Hematopoietic multipotent progenitor cell treated with erythropoietin and hydrocortisone succinate and interleukin-3 and kit ligand, for 17 days (in vitro differentiated cells): Measurements from ENCODE around the gene DLK2.

Experiments
- DNase-seq: peaks from one replicate; pipeline ENCODE4 v3.0.0-alpha.2; 2015; ENCODE audit warnings: low spot score

Gene DLK2

DNA sequence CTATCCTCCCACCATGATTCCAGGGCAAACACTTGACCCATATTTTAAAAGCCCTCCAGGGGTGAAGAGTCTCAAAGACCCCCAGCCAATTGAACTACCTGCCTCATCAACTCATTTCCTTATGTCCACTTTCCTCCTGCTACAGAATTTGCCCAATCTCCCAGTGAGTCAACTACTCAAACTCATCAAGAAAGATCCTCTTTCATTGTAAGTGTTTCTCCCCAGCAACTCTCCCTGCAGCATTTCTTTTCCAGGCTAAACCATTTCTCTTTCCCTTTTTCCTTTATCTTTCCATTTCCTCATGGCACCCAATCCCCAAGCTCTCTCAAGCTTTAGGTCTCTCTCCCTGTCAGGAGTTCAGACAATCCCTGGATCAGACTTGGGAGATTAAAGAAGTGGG is 1.5 kb downstream of the DLK2 start:
- no peak for DNase-seq

- no peak for DNase-seq
Observed at GRCh38 chr6:43452896-43453295, 2.5 kb downstream of the DLK2 start.

DNA sequence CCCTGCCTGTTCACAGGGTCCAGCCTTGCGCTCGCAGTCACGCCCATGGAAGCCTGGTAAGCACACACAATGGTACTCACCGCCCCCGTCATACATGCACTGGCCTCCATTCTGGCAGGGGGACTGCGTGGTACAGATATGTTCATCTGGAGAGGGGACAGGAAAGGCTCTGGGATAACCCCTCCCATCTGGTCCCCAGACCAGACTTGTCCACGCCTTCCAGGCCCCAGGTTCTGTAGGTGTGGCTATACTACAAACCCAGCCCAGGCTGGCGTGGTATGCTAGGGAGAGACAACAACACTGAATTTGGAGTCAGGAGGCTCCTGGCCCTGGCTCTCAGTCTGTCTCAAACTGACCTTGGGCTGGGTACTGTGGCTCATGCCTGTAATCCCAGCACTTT is 3.4 kb downstream of the DLK2 start:
- no peak for DNase-seq

- no peak for DNase-seq
Observed at GRCh38 chr6:43451348-43451747, 4.0 kb downstream of the DLK2 start.

DNA sequence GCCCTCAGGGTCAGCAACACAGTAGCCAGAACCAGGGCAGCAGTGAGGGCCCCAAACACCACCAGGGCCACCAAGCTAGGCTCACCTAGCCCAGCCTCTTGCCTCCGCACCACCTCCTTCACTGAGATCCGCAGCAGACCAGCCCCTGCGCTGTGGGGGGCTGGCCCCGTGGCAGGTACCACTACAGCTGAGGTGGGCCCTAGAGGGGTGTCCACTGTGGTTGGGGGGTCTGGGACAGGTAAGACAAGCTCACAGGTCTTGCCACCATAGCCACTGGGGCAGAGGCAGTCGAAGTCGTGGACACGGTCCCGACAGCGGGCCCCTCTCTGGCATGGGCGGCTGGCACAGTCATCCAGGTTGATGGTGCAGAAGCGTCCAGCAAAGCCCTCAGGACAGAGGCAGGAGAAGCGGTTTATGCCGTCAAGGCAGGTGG is 4.6 kb downstream of the DLK2 start:
- no peak for DNase-seq

- DNase-seq = no peak
Observed at GRCh38 chr6:43448916-43449315, 6.4 kb downstream of the DLK2 start.

DNA sequence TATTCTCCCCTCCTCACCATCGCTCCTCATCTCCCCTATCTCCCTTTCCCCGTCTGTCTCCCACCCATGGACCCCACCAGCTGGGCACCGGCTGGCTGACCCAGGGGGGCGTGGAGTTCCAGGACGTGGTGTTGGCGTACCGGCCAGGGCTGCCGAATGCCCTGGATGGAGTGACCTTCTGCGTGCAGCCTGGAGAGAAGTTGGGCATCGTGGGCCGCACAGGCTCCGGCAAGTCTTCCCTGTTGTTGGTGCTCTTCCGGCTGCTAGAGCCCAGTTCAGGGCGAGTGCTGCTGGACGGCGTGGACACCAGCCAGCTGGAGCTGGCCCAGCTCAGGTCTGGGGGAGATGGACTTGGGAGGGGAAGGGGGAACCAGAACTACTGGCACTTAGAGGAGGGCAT is 7.7 kb downstream of the DLK2 start:
- DNase-seq = no peak

DNA sequence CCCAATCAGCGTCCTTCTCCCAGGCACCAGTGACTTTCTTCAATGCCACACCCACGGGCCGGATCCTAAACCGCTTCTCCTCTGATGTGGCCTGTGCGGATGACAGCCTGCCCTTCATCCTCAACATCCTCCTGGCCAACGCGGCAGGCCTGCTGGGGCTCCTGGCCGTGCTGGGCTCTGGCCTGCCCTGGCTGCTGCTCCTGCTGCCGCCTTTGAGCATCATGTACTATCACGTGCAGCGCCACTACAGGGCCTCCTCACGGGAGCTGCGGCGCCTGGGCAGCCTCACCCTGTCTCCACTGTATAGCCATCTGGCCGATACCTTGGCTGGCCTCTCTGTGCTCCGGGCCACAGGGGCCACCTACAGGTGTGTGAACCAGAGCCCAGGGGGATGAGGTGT is 9.8 kb downstream of the DLK2 start:
- no peak for DNase-seq

GRCh38 chr6:43444582-43444981 is 10.8 kb downstream of the DLK2 start:
- no peak for DNase-seq

DNA sequence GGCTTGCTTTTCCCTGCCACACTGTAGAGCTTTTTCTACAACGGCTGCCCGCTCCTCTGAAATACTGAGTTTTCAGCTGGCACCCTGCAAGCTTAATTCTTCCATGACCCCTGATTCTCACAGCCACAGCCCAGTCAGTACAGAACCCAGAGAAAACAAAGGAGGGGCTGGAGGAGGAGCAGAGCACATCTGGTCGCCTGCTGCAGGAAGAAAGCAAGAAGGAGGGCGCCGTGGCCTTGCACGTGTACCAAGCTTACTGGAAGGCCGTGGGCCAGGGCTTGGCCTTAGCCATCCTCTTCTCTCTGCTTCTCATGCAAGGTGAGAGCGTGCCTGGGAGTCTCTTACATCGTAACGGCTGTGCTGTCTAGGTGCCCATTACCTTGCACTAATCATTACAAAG is 11.3 kb downstream of the DLK2 start:
- DNase-seq = no peak

DNA sequence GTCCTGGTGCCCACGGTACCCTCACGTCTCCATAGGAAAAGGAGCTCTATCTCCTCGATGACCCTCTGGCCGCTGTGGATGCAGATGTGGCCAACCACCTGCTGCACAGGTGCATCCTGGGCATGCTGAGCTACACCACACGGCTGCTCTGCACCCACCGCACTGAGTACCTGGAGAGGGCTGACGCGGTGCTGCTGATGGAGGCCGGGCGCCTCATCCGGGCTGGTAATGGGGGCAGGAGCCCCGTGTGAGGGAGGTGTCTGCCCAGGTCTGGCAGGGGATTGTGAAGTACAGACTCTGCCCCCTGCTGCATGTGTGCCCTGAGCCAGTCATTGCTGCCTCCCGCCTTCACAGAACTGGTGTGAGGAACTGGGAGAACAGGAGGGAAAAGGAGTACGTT is 12.4 kb downstream of the DLK2 start:
- no peak for DNase-seq

DNA sequence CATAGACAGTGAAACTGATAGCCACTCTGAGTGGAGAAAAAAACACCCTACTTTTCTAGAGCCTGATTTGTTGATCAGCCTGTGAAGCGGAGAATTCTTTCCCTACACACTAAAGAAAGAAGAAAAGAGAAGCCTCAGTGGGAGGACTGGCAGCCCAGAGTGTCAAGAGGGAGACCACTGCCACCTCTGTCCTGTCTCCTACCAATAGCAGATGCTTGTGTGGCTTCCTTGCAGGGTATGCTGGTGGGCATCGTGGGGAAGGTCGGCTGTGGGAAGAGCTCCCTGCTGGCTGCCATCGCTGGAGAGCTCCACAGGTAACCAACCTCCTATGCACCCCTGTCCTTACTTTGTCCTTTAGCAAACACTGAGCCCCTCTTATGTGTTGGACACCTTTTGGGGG is 17.6 kb downstream of the DLK2 start:
- no peak for DNase-seq

- no peak for DNase-seq
Observed at GRCh38 chr6:43436577-43437282, 18.6 kb downstream of the DLK2 start.

DNA sequence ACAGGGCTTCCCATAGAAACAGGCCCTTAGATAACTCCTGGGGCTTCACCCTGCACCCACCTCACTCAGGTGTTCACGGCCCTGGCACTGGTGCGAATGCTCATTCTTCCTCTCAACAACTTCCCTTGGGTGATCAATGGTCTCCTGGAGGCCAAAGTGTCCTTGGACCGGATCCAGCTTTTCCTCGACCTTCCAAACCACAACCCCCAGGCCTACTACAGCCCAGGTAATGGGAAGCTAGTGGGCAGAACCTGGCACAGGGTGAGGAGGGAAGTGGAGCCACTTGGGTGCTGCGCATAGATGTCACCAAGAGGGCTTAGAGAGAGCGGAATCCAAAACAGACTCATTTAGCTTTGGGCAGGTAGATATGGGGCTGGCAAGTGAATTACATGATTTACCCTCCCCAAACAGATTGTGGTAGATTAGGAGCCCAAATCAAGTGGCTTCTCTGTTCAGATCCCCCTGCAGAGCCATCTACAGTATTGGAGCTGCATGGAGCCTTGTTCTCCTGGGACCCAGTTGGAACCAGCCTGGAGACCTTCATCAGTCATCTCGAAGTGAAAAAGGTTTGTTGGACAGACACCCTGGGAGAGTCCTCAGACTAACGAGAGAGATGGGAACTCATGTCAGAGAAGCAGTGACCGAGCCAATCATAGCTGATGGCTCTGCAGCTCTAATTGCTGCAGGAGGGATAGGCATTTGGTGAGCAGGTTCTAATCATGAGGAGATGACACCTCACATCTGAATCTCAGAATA is 19.5 kb downstream of the DLK2 start:
- no peak for DNase-seq

DNA sequence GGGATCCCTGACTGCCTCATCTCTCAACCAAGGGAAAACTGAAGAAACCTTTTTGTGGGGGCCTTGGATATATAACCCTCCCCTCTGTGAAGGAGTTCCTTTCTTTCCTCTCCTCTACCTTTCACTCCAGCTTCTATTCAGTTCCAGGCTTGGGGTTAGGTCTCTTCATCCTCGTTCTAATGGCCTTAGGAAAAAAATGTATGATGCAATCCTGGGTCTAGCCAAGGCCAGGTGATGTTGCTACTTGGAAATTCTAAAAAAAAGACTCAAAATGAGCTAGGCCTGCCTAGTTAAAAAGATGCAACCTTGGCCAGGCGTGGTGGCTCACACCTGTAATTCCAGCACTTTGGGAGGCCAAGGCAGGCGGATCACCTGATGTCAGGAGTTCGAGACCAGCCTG is 20.4 kb downstream of the DLK2 start:
- DNase-seq = no peak

DNA sequence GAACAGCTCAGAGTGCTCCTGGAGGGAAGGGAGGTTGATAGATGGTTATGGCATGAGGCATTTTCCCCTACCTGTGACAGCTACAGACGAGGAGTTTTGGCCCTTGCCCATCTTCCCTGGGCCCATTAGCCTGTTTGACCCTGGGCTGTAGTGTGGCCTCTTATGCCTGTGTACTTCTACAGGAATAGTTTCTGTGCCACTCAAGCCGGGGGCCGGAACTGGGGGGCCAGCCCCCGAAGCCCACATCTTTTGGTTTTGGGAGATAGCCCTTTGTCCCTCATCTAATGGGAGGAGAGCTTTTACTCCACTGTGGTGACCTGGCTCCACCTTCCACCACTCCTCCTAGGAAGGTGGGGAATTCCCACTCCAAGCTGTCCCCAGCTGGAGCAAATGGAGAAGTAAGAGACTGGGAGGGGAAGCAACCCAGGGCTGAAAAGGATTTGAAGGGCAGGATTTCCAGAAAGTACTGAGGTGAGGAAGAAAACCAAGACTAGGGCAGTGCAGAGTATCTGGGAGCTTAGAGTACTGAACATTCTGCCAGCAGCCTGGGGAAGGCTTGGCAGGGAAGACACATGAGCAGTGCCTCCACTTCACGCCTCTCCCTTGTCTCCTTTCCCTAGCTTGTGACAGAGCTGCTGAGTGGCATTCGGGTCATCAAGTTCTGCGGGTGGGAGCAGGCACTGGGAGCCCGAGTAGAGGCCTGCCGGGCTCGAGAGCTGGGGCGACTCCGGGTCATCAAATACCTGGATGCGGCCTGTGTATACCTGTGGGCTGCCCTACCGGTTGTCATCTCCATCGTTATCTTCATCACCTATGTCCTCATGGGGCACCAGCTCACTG is 21.1 kb downstream of the DLK2 start:
- DNase-seq = no peak

DNA sequence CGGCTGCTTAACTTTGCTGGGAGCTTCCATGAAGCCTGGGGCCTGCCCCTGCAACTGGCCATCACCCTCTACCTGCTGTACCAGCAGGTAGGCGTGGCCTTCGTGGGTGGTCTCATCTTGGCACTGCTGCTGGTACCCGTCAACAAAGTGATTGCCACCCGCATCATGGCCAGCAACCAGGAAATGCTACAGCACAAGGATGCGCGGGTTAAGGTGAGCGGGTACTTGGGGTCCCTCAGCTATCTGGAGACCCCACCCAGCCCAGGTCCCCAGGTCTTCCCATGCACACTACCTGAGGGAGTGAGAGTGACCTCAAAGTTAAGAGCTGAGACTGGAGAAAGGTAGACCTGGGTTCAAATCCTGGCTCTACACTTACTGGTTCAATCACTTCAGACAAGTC is 22.2 kb downstream of the DLK2 start:
- DNase-seq = no peak

DNA sequence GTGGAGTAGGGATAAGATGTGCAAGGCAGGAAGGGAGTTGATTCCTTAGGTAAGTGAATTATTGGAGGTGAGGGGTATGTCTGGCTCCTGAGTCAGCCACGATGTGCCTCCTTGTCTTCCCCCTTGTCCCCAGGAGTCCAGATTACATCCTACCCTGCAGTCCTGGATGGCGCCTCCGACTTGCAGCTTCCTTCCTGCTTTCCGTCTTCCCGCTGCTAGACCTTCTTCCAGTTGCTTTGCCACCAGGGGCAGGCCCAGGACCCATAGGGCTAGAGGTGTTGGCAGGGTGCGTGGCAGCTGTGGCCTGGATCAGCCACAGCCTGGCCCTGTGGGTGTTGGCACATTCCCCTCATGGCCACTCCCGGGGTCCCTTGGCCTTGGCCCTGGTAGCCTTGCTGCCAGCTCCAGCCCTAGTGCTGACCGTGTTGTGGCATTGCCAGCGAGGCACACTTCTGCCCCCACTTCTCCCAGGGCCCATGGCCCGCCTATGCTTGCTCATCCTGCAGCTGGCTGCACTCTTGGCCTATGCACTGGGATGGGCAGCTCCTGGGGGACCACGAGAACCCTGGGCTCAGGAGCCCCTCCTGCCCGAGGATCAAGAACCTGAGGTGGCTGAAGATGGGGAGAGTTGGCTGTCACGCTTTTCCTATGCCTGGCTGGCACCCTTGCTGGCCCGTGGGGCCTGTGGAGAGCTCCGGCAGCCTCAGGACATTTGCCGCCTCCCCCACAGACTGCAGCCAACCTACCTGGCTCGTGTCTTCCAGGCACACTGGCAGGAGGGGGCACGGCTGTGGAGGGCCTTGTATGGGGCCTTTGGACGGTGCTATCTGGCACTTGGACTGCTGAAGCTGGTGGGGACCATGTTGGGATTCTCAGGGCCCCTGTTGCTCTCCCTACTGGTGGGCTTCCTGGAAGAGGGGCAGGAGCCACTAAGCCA is 23.1 kb downstream of the DLK2 start:
- no peak for DNase-seq

DNA sequence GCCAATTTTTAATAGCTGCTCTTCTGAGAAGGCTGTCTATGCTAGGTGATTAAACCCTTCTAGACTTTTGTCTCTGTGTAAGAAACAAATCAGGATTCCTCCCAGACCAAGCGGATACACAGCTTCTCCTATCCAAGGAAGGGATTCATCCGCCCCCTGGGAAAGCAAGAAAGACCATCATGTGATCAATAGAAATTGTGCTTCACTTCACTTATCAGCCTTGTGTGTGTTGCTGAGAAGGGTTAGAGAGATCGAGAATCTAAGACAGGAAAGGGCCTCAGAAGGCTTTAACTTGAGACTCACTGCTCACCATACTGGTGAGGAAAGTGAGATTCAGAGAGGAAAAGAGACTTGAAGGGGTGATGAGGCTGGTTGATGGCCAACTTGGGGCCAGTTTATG is 26.5 kb downstream of the DLK2 start:
- DNase-seq = no peak

DNA sequence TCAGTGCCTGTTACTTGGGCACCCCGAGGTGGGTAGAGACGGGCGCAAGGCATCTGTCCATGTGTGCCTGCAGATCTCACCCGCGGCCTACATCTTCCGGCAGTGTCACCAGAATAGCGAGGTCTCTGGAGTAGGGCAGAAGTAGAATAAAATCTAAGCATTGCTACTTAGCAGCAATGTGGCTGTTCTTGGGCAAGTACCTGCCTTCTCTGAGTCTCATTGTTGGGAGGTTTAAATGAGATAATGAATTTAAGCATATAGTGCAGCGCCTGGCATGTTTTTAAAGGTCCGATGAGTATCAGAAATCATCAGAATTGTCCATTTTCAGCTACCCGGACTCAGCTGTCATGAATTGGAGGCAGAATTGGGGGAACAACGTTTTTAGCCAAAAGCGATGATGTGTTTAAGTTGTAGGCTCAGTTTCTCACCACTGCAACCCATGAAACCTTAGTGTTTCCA is 27.2 kb downstream of the DLK2 start:
- DNase-seq = no peak

DNA sequence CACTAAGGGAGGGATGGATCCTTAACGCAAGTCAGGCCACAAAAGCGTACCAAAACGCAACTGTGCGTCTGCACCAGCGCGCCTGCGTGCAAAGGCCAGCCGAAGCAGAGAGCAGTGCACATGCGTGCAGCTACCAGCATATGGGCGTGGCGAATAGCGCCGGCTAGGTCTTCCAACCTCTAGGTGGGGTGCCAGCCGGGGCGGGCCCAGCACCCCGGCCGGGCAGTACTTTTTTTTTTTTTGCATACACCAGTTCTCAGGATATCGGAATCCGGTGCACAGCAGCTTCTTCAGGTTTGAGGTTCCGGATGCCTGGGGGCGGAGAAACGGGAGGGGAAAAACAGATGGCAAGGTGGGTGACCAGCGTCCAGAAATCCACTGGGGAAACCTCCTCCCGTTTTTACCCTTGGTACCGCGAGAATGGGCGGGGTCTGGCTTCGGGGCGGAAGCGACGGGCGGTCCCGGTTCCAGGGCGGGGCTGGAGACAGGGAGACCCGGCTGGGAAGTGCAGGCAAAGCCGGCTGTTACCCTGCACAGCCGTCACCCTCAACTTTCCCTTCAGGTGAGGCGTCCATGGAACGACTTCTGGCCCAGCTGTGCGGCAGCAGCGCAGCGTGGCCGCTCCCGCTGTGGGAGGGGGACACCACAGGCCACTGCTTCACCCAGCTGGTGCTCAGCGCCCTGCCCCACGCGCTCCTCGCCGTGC is 27.8 kb downstream of the DLK2 start, which contains the start of gene ABCC10:
TSS of gene ABCC10 (plus strand) at position 136 of the 706 bp plus-strand sequence. CDS start at position 574, 438 bp downstream.
- DNase-seq = peak; percentile 93
